ENCODE data around the gene DENND1B. TPM values are rescaled to one million over a fixed set of nuclear protein-coding genes. Genes with fewer than 3 reads are reported as not detected.

DENND1B gene
- total RNA-seq, 1 donor from 2014 or later: 13.1 TPM

DNA sequence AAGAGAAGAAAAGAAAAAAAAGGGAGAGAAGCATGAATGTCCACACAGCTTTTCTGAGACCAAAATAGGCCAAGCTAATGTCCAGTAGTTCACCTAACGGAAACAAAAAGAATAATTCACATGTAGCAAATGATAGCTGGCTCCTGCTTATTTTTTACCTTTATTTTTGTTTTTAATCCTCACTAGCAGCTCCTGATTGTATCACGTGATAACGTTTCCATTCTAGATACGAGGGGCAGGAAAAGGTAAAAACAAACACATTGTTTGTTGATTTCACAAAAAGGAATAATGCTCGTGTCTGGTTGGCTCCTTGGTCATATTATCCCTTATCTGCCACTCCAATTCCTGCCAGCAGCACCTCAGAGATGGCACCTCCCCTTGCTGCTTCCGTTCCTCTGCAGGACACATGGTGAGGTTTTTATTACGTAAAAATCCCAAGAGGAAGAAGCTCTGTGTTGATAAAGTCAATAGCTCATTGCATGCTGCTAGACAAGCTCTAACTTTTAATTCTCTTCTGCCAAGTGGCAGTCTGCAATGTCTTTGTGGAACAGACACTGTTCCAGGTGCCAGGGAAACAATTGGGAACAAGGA lies 305.6 kb downstream of the DENND1B start:
- Mint-ChIP-seq H3K4me1 (peaks cover 10% of the 10 kb centered on the region), H3K4me3 (no peak overlapping the region), H3K36me3 (no peaks in the 10 kb centered on the region), H3K27me3 (ENCODE audit: insufficient read depth, low read depth) (no peaks in the 10 kb centered on the region), H3K27ac (no peak overlapping the region), H3K9me3 (no peaks in the 10 kb centered on the region)
- no peak for TF ChIP-seq CTCF (IDR thresholded peaks at IDR 0.05)
- no peak for TF ChIP-seq EZH2 (IDR thresholded peaks at IDR 0.05)
- TF ChIP-seq EZH2phosphoT487 (IDR thresholded peaks at IDR 0.05): no peak
- H4K20me1 ChIP-seq (ENCODE audit: low read depth): no peaks in the 10 kb centered on the region
- no peaks in the 10 kb centered on the region for H3K9me3 ChIP-seq (ENCODE audit: low read depth)
- no peak overlapping the region for H3K27ac ChIP-seq
- peaks cover 28% of the 10 kb centered on the region for H3K4me1 ChIP-seq
- no peaks in the 10 kb centered on the region for H3K36me3 ChIP-seq
- no peak for DNase-seq (ENCODE audit: low spot score)
- H3F3A ChIP-seq (ENCODE audit: low read depth): peaks cover 18% of the 10 kb centered on the region
- H3K27me3 ChIP-seq: no peaks in the 10 kb centered on the region
- H2AFZ ChIP-seq (replicated peaks): no peak overlapping the region
- H3K79me2 ChIP-seq (ENCODE audit: low read depth): no peaks in the 10 kb centered on the region
- H3K4me2 ChIP-seq: no peak overlapping the region
- no peak overlapping the region for H3K4me3 ChIP-seq
- no peak overlapping the region for H3K9ac ChIP-seq

DNA sequence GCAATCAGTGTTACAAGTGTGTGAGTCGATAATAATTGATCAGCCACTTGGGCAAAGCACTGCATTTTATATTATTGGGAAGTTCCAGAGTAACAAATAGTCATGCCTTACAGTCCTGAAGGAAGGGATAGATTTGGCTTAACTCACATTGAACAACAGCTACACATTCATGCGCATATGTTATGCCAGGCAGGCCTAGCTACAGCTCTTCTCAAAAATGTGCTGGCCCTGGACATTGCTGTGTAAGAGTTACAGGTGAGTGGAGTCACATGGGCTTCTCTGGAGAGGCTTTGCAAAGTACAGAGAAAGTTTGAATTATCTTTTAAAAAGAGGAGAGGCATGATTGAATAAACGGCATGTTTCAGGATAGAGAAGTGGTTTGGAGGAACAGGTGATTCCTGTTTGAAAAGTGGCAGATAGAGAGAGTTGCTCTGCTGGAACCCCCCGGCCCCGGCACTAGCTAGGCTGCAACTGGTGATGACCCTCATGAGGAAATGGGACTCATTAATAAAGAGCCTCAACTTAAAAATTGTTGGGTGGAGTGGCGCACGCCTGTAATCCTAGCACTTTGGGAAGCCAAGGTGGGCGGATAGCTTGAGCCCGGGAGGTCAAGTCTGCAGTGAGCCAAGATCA lies 306.6 kb downstream of the DENND1B start:
- H3K4me3 ChIP-seq: no peak overlapping the region
- peaks cover 35% of the 10 kb centered on the region for H3K4me1 ChIP-seq
- DNase-seq (ENCODE audit: low spot score): no peak
- no peak overlapping the region for H3K4me2 ChIP-seq
- H3K9me3 ChIP-seq (ENCODE audit: low read depth): no peaks in the 10 kb centered on the region
- no peak for TF ChIP-seq EZH2 (IDR thresholded peaks at IDR 0.05)
- TF ChIP-seq EZH2phosphoT487 (IDR thresholded peaks at IDR 0.05): no peak
- no peak for TF ChIP-seq CTCF (IDR thresholded peaks at IDR 0.05)
- no peaks in the 10 kb centered on the region for H3K27me3 Mint-ChIP-seq (ENCODE audit: insufficient read depth, low read depth)
- H3K36me3 Mint-ChIP-seq: no peaks in the 10 kb centered on the region
- H4K20me1 ChIP-seq (ENCODE audit: low read depth): no peaks in the 10 kb centered on the region
- H3K36me3 ChIP-seq: no peaks in the 10 kb centered on the region
- H3K27me3 ChIP-seq: no peaks in the 10 kb centered on the region
- no peaks in the 10 kb centered on the region for H3K9me3 Mint-ChIP-seq
- H3K4me3 Mint-ChIP-seq: no peak overlapping the region
- H3F3A ChIP-seq (ENCODE audit: low read depth): peaks cover 18% of the 10 kb centered on the region
- no peaks in the 10 kb centered on the region for H3K79me2 ChIP-seq (ENCODE audit: low read depth)
- no peak overlapping the region for H3K27ac Mint-ChIP-seq
- H3K9ac ChIP-seq: no peak overlapping the region
- H3K4me1 Mint-ChIP-seq: peaks cover 16% of the 10 kb centered on the region
- H2AFZ ChIP-seq (replicated peaks): no peak overlapping the region
- H3K27ac ChIP-seq: no peak overlapping the region

- TF ChIP-seq EZH2 (IDR thresholded peaks at IDR 0.05) (no peak), CTCF (IDR thresholded peaks at IDR 0.05) (no peak), EZH2phosphoT487 (IDR thresholded peaks at IDR 0.05) (no peak)
- Histone ChIP-seq H3K79me2 (ENCODE audit: low read depth) (no peaks in the 10 kb centered on the region), H3K9me3 (ENCODE audit: low read depth) (no peaks in the 10 kb centered on the region), H3K9ac (no peak overlapping the region), H2AFZ (replicated peaks) (no peak overlapping the region), H3K4me2 (no peak overlapping the region), H3K4me1 (peaks cover 35% of the 10 kb centered on the region), H3K27ac (no peak overlapping the region), H4K20me1 (ENCODE audit: low read depth) (no peaks in the 10 kb centered on the region), H3K4me3 (no peak overlapping the region), H3K27me3 (no peaks in the 10 kb centered on the region), H3F3A (ENCODE audit: low read depth) (peaks cover 18% of the 10 kb centered on the region), H3K36me3 (no peaks in the 10 kb centered on the region)
- DNase-seq (ENCODE audit: low spot score): no peak
- Mint-ChIP-seq H3K4me1 (peaks cover 18% of the 10 kb centered on the region), H3K36me3 (no peaks in the 10 kb centered on the region), H3K27ac (no peak overlapping the region), H3K9me3 (no peaks in the 10 kb centered on the region), H3K4me3 (no peak overlapping the region), H3K27me3 (ENCODE audit: insufficient read depth, low read depth) (no peaks in the 10 kb centered on the region)
These were observed 307.4 kb downstream of the DENND1B start for GRCh38 chr1:197467881-197468280.

Measured in neural progenitor cell (in vitro differentiated cells).